Measurements from ENCODE around the gene MRPL11.

GRCh38 chr11:66412110-66412509 lies 26.5 kb downstream of the MRPL11 start:
- TF ChIP-seq POLR2A (IDR thresholded peaks at IDR 0.05; ENCODE audit: low read depth, low read length) (no peak), JUN (IDR thresholded peaks at IDR 0.05; ENCODE audit: borderline replicate concordance, insufficient read depth, insufficient read length, low read depth) (no peak), CTCF (IDR thresholded peaks at IDR 0.05; ENCODE audit: extremely low read depth in 1 of 2, insufficient read depth in 1 of 2, low read depth in 1 of 2, low read length in 2 of 2) (no peak), MYC (IDR thresholded peaks at IDR 0.05; ENCODE audit: low read depth, low read length) (no peak), GATA2 (IDR thresholded peaks at IDR 0.05; ENCODE audit: insufficient read depth, insufficient read length, low read depth, low read length) (no peak), POLR2AphosphoS5 (IDR thresholded peaks at IDR 0.05; ENCODE audit: insufficient read depth, low read depth, low read length) (no peak)
